Right lobe of liver (tissue), 6 donors: ENCODE results near the gene PAGE4. TPM values are rescaled to one million over a fixed set of nuclear protein-coding genes. Genes with fewer than 3 reads are reported as not detected.

Experiments used
- ATAC-seq, 4 donors: fragments of 200-7000 bp; cut with Tn5 transposase; one replicate each; pipeline ENCODE4 v1.9.1; 2020; ENCODE audit warnings: mild to moderate bottlenecking in 4 of 4, moderate library complexity in 4 of 4
- DNase-seq, 3 donors: peaks; one replicate each; pipeline ENCODE4 v3.0.0-alpha.2; 2020
- H3K27ac ChIP-seq, 3 donors: fragments of 200-600 bp; one replicate each; pipeline ENCODE4 v1.8.0; 2022
- H3K27me3 ChIP-seq, 2 donors: fragments of 200-600 bp; one replicate each; pipeline ENCODE4 v1.8.0; 2022
- H3K36me3 ChIP-seq, 4 donors: fragments of 200-600 bp; sonication (generic) in 1 of 4; one replicate each; pipeline versions ENCODE4 v1.5.1 to v1.8.0; 2017 to 2022; ENCODE audit warnings: control low read depth in 1 of 4
- H3K4me1 ChIP-seq, 4 donors: fragments of 200-600 bp; sonication (generic) in 1 of 4; one replicate each; pipeline versions ENCODE4 v1.5.1 to v1.8.0; 2017 to 2022; ENCODE audit warnings: control low read depth in 1 of 4
- H3K4me3 ChIP-seq, 3 donors: fragments of 200-600 bp; one replicate each; pipeline ENCODE4 v1.8.0; 2022
- H3K9me3 ChIP-seq, 4 donors: fragments of 200-600 bp; sonication (generic) in 1 of 4; one replicate each; pipeline versions ENCODE4 v1.5.1 to v1.8.0; 2017 to 2022; ENCODE audit warnings: control low read depth in 1 of 4
- CTCF ChIP-seq, 4 donors: fragments of 200-600 bp in 3 of 4; fragments of 450-650 bp in 1 of 4; IDR thresholded peaks; one replicate each; pipeline versions ENCODE4 v1.5.1 to v1.8.0; 2016 to 2022; ENCODE audit warnings: antibody characterized with exemption in 4 of 4, mild to moderate bottlenecking in 2 of 4
- POLR2A ChIP-seq: fragments of 450-650 bp; IDR thresholded peaks from one replicate; pipeline ENCODE4 v1.6.1; 2017; ENCODE audit warnings: antibody characterized with exemption, mild to moderate bottlenecking
- WGBS: methylation state at CpG from one replicate; pipeline ENCODE4 v1.1.6; 2018; ENCODE audit warnings: low coverage, low lambda C conversion rate; ENCODE audit not compliant: insufficient coverage; ENCODE audit errors: missing lambda C conversion rate; 5-methylcytosine and 5-hydroxymethylcytosine counted together
- intact Hi-C, 2 donors: fragments of 100-400 bp; cut with DNase I; formaldehyde crosslinking; loops; one replicate each; pipeline versions ENCODE4 v1.11.2 to v1.14.1; 2022
- total RNA-seq, 6 experiments: library from RNA; depleted of rRNA in 2 of 6; stranded (reverse); fragments of >200 nt in 2 of 6; fragmentation: NEBNext Ultra II Directional in 3 of 6; extraction: Animal tissue kit (Norgen Biotek cat#: 25700) in 3 of 6; gene quantifications; one replicate each; pipeline versions ENCODE4 v1.1.0 to v1.2.4, GENCODE V29; 2016 to 2023
- donor health status: DM: no; HTN: yes; CAD: no.
- donor health status: DM: no; HTN: no; CAD: no.
- donor health status: DM: no; HTN: no; CAD: no.
- donor health status: DM: no; HTN: yes; CAD: no.
- donor health status: DM: no; HTN: yes; CAD: no.

The PAGE4 gene
- total RNA-seq, 6 experiments from 2014 or later = 0.98 TPM; not detected in 5

GRCh38 chrX:49848275-49848674, 19.2 kb downstream of the PAGE4 start:
- Histone ChIP-seq H3K27me3 (no peaks in the 10 kb centered on the region), H3K9me3 (no peaks in the 10 kb centered on the region), H3K4me3 (no peak overlapping the region), H3K27ac (no peak overlapping the region), H3K36me3 (no peaks in the 10 kb centered on the region), H3K4me1 (no peaks in the 10 kb centered on the region)
- 21% methylated on average over 3 of the region's 3 CpGs for WGBS
- ATAC-seq = no peak
- DNase-seq = no peak
- TF ChIP-seq POLR2A (no peak), CTCF (IDR thresholded peaks at IDR 0.05) (no peak)
- intact Hi-C loops = no loop called here

DNA sequence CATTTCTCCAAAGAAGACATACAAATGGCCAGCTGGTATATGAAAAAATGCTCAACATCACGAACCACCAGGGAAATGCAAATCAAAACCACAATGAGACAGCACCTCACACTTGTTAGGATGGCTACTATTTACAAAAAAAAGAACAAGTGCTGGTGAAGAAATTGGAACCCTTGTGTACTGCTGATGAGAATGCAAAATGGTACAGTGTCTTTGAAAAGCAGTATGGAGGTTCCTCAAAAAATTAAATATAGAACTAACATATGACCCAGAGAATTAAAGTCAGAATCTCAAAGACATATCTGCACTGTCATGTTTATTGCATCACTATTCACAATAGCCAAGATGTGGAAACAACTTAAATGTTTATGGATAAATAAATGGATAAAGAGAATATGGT, 20.9 kb downstream of the PAGE4 start:
- Histone ChIP-seq H3K4me1 (no peaks in the 10 kb centered on the region), H3K4me3 (no peak overlapping the region), H3K27me3 (no peaks in the 10 kb centered on the region), H3K27ac (no peak overlapping the region), H3K9me3 (no peaks in the 10 kb centered on the region), H3K36me3 (no peaks in the 10 kb centered on the region)
- intact Hi-C loops = no loop called here
- DNase-seq = no peak
- WGBS = 25% methylated on average over 1 of the region's 1 CpG
- ATAC-seq = no peak
- TF ChIP-seq CTCF (IDR thresholded peaks at IDR 0.05) = no peak

GRCh38 chrX:49853661-49854060, 24.6 kb downstream of the PAGE4 start:
- Histone ChIP-seq H3K4me1 (no peaks in the 10 kb centered on the region), H3K9me3 (no peaks in the 10 kb centered on the region), H3K27ac (no peak overlapping the region), H3K4me3 (no peak overlapping the region), H3K36me3 (no peaks in the 10 kb centered on the region), H3K27me3 (no peaks in the 10 kb centered on the region)
- intact Hi-C loops = no loop called here
- ATAC-seq (no peak), DNase-seq (no peak)
- 65% methylated on average over 5 of the region's 6 CpGs for WGBS
- TF ChIP-seq CTCF (IDR thresholded peaks at IDR 0.05) = no peak
- no peak for TF ChIP-seq POLR2A

DNA sequence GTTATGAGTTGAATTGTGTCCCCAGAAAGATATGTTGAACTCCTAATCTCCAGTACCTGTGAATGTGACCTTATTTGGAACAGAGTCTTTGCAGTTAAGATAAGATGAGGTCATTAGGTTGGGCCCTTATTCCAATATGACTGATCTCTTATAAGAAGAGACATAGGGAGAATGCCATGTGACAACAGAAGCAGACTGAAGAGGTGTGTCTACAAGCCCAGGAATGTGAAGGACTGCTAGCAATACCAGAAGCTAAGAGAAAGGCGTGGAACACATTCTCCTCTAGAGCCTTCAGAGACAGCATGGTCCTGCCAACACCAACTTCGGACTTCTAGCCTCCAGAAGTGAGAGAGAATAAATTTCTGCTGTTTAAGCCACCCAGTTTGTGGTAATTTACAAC, 27.7 kb downstream of the PAGE4 start:
- TF ChIP-seq POLR2A (no peak), CTCF (IDR thresholded peaks at IDR 0.05) (no peak)
- whole genome bisulfite sequencing = 58% methylated on average over 2 of the region's 2 CpGs
- no peak for ATAC-seq

DNA sequence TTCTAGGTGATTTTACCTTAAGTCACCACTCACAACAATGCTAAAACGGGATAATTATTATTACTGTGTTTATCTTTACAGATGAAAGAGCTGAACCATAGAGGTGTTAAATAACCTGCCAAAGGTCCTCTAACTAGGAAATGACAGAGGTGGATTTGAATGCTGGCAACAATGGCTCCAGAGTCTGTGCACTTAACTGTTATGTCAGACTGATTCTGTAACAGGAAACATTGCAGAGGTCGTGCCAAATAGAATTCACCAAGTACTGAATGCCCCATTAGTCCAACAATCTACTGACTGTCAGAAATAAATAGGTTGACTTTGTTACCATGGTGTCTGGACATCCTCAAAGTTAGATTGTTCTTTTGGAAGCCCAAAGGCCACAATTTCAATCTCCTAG, 29.2 kb downstream of the PAGE4 start:
- intact Hi-C loops = no loop called here
- TF ChIP-seq POLR2A = no peak
- no peak for TF ChIP-seq CTCF (IDR thresholded peaks at IDR 0.05)
- no peak for DNase-seq

More for the DNA sequence above, 27.7 kb downstream of the PAGE4 start:
- intact Hi-C loops = no loop called here
- Histone ChIP-seq H3K9me3 (no peaks in the 10 kb centered on the region), H3K4me3 (no peak overlapping the region), H3K36me3 (no peaks in the 10 kb centered on the region), H3K27me3 (no peaks in the 10 kb centered on the region), H3K27ac (no peak overlapping the region), H3K4me1 (no peaks in the 10 kb centered on the region)
- no peak for DNase-seq

More for the DNA sequence above, 29.2 kb downstream of the PAGE4 start:
- 29% methylated on average over 1 of the region's 2 CpGs for WGBS
- Histone ChIP-seq H3K4me3 (no peak overlapping the region), H3K36me3 (no peaks in the 10 kb centered on the region), H3K27me3 (no peaks in the 10 kb centered on the region), H3K27ac (no peak overlapping the region), H3K9me3 (no peaks in the 10 kb centered on the region), H3K4me1 (no peaks in the 10 kb centered on the region)
- no peak for ATAC-seq
